Measurements from ENCODE around the gene PGBD2. TPM values are rescaled to one million over a fixed set of nuclear protein-coding genes. Genes with fewer than 3 reads are reported as not detected.
"Not testable (repeated sequence)": the region's sequence is repeated elsewhere in the genome, so short reads cannot be mapped to it uniquely, and the experiment has no call there.

Gene PGBD2
- polyA plus RNA-seq, 3 donors: 2.9 to 7.1 (median 3.9) TPM

GRCh38 chr1:248886237-248886895 lies 19.7 kb upstream of the PGBD2 start:
- no peak overlapping the region for H3K4me3 ChIP-seq (replicated peaks in 1 of 3; ENCODE audit: low read depth in 2 of 3, low read length in 3 of 3)
- H3K27ac Mint-ChIP-seq: no peak overlapping the region
- no peaks in the 10 kb centered on the region for H4K20me1 ChIP-seq (ENCODE audit: insufficient read depth, low read length)
- H3K27ac ChIP-seq (ENCODE audit: low read depth in 1 of 2, low read length in 2 of 2): no peak overlapping the region
- peaks cover 0 to 4% (median 0%) of the 10 kb centered on the region in 7 donors for H3K9me3 Mint-ChIP-seq
- H3K9me3 ChIP-seq (replicated peaks in 1 of 2; ENCODE audit: control insufficient read depth in 1 of 2, insufficient read depth in 1 of 2, low read length in 2 of 2): no peaks in the 10 kb centered on the region
- H3K36me3 ChIP-seq (replicated peaks in 1 of 2; ENCODE audit: control insufficient read depth in 1 of 2, insufficient read depth in 2 of 2, low read length in 2 of 2): no peaks in the 10 kb centered on the region
- H3K79me2 ChIP-seq (ENCODE audit: insufficient read depth, low read length): no peaks in the 10 kb centered on the region
- H3K4me1 Mint-ChIP-seq: no peaks in the 10 kb centered on the region
- H3K4me2 ChIP-seq (replicated peaks; ENCODE audit: extremely low read depth, low read length, poor library complexity, severe bottlenecking): no peak overlapping the region
- no peak for DNase-seq
- H3K36me3 Mint-ChIP-seq: no peaks in the 10 kb centered on the region
- intact Hi-C loops (cut with micrococcal nuclease): no loop called here
- H3K27me3 Mint-ChIP-seq (ENCODE audit: low read depth in 3 of 3): peaks cover 0 to 4% (median 2%) of the 10 kb centered on the region in 3 donors
- H3K4me1 ChIP-seq (ENCODE audit: control insufficient read depth in 1 of 2, insufficient read depth in 2 of 2, low read length in 2 of 2): no peaks in the 10 kb centered on the region
- no peak for TF ChIP-seq CTCF (IDR thresholded peaks at IDR 0.05)
- H3K4me3 Mint-ChIP-seq: no peak overlapping the region
- no peaks in the 10 kb centered on the region for H3K27me3 ChIP-seq (ENCODE audit: control insufficient read depth in 2 of 2, insufficient read depth in 2 of 2, low read length in 2 of 2)
- H2AFZ ChIP-seq (ENCODE audit: insufficient read depth, low read depth, low read length, poor library complexity, severe bottlenecking): peak overlapping the region; percentile 36
- WGBS (ENCODE audit: insufficient coverage): 60% methylated on average over 1 of the region's 1 CpG
- H3K9ac ChIP-seq (ENCODE audit: insufficient read depth, low read length, poor library complexity, severe bottlenecking): no peak overlapping the region

DNA sequence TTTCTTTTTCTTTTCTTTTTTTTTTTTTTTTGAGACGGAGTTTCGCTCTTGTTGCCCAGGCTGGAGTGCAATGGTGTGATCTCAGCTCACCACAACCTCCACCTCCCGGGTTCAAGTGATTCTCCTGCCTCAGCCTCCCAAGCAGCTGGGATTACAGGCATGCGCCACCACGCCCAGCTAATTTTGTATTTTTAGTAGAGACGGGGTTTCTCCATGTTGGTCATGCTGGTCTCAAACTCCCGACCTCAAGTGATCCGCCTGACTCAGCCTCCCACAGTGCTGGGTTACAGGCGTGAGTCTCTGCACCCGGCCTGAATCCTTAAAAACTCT lies 16.2 kb upstream of the PGBD2 start:
- not testable (repeated sequence) for H3K27ac Mint-ChIP-seq; H3K9ac ChIP-seq (ENCODE audit: insufficient read depth, low read length, poor library complexity, severe bottlenecking)

More for the DNA sequence above, 16.2 kb upstream of the PGBD2 start:
- H3K27me3 Mint-ChIP-seq (ENCODE audit: low read depth in 3 of 3); H4K20me1 ChIP-seq (ENCODE audit: insufficient read depth, low read length); H3K9me3 Mint-ChIP-seq; H3K4me2 ChIP-seq (replicated peaks; ENCODE audit: extremely low read depth, low read length, poor library complexity, severe bottlenecking); DNase-seq; intact Hi-C loops (cut with micrococcal nuclease); H3K36me3 Mint-ChIP-seq; H3K9me3 ChIP-seq (replicated peaks in 1 of 2; ENCODE audit: control insufficient read depth in 1 of 2, insufficient read depth in 1 of 2, low read length in 2 of 2); H3K4me1 ChIP-seq (ENCODE audit: control insufficient read depth in 1 of 2, insufficient read depth in 2 of 2, low read length in 2 of 2); H3K4me3 ChIP-seq (replicated peaks in 1 of 3; ENCODE audit: low read depth in 2 of 3, low read length in 3 of 3); H3K4me1 Mint-ChIP-seq; H3K4me3 Mint-ChIP-seq; H3K36me3 ChIP-seq (replicated peaks in 1 of 2; ENCODE audit: control insufficient read depth in 1 of 2, insufficient read depth in 2 of 2, low read length in 2 of 2); H3K79me2 ChIP-seq (ENCODE audit: insufficient read depth, low read length); H3K27ac ChIP-seq (ENCODE audit: low read depth in 1 of 2, low read length in 2 of 2); H3K27me3 ChIP-seq (ENCODE audit: control insufficient read depth in 2 of 2, insufficient read depth in 2 of 2, low read length in 2 of 2): not testable (repeated sequence)
- WGBS (ENCODE audit: insufficient coverage): 93% methylated on average over 6 of the region's 10 CpGs
- H2AFZ ChIP-seq (ENCODE audit: insufficient read depth, low read depth, low read length, poor library complexity, severe bottlenecking): peak overlapping the region; percentile 19
